Uterus (tissue), 2 donors: ENCODE results near the gene GBP1.

Experiments used
- CTCF ChIP-seq, 4 experiments: fragments of 200-600 bp in 2 of 4; fragments of 450-650 bp in 2 of 4; sonication (generic) in 2 of 4; IDR thresholded peaks; one replicate each; pipeline ENCODE4 v1.5.1; 2016 to 2019; ENCODE audit warnings: antibody characterized with exemption in 4 of 4, mild to moderate bottlenecking in 2 of 4, moderate library complexity in 1 of 4
- POLR2A ChIP-seq, 2 donors: fragments of 450-650 bp; IDR thresholded peaks; one replicate each; pipeline ENCODE4 v1.6.1; 2016; ENCODE audit warnings: antibody characterized with exemption in 2 of 2, mild to moderate bottlenecking in 1 of 2, moderate library complexity in 1 of 2

GRCh38 chr1:89037186-89037585 lies 27.8 kb downstream of the GBP1 start:
- TF ChIP-seq CTCF (IDR thresholded peaks at IDR 0.05) (no peak), POLR2A (IDR thresholded peaks at IDR 0.05) (no peak)
